Adrenal gland (tissue), 12 donors: Measurements from ENCODE around the gene OR10A3. TPM values are rescaled to one million over a fixed set of nuclear protein-coding genes. Genes with fewer than 3 reads are reported as not detected.

Experiments
- DNase-seq, 7 donors: peaks; one replicate each; pipeline ENCODE4 v3.0.0-alpha.2; 2019 to 2020
- H3K27ac ChIP-seq, 5 donors: fragments of 200-600 bp; sonication (generic) in 4 of 5; 1 replicate in 3 of 5; 2 replicates in 2 of 5; pipeline versions ENCODE4 v1.5.1 to v1.8.0; 2016 to 2020; ENCODE audit warnings: mild to moderate bottlenecking in 1 of 5
- H3K27me3 ChIP-seq: fragments of 200-600 bp; 2 replicates; pipeline ENCODE4 v1.8.0; 2021
- H3K36me3 ChIP-seq, 2 donors: fragments of 200-600 bp; replicated peaks in 1 of 2; 1 replicate in 1 of 2; 2 replicates in 1 of 2; pipeline versions ENCODE4 v1.5.1 to v1.8.0; 2018 to 2022
- H3K4me1 ChIP-seq, 2 donors: fragments of 200-600 bp; replicated peaks in 1 of 2; 1 replicate in 1 of 2; 2 replicates in 1 of 2; pipeline versions ENCODE4 v1.5.1 to v1.8.0; 2018 to 2021
- H3K4me3 ChIP-seq, 4 donors: fragments of 200-600 bp; sonication (generic) in 3 of 4; one replicate each; pipeline ENCODE4 v1.5.1; 2016 to 2018
- H3K9me3 ChIP-seq, 3 donors: fragments of 200-600 bp; sonication (generic) in 1 of 3; replicated peaks in 1 of 3; 1 replicate in 2 of 3; 2 replicates in 1 of 3; pipeline versions ENCODE4 v1.5.1 to v1.8.0; 2016 to 2021
- POLR2A ChIP-seq, 2 donors: fragments of 450-650 bp; IDR thresholded peaks; one replicate each; pipeline ENCODE4 v1.6.1; 2017; ENCODE audit warnings: antibody characterized with exemption in 2 of 2, mild to moderate bottlenecking in 2 of 2, moderate library complexity in 1 of 2
- WGBS, 4 donors: extraction: QIAGEN DNeasy Blood & Tissue Kit in 2 of 4; methylation state at CpG; one replicate each; pipeline versions ENCODE4 v1.1.5 to v1.1.7; 2013 to 2017; 5-methylcytosine and 5-hydroxymethylcytosine counted together
- intact Hi-C, 2 donors: fragments of 100-400 bp; cut with DNase I; formaldehyde crosslinking; loops; one replicate each; pipeline versions ENCODE4 v1.14.1 to v1.15.0; 2022 to 2023
- polyA plus RNA-seq, 3 donors: library from polyadenylated mRNA; stranded (reverse); fragments of 200-250 nt in 2 of 3; fragments of 350-450 nt in 1 of 3; fragmentation: Illumina TruSeq in 1 of 3; extraction: RNeasy Lipid Tissue Mini Kit (QIAGEN cat#74804) in 1 of 3; gene quantifications; one replicate each; pipeline ENCODE4 v1.2.3, GENCODE V29; 2013 to 2014
- total RNA-seq, 9 donors: library from RNA; depleted of rRNA in 4 of 9; stranded (reverse); fragments of >200 nt in 4 of 9; fragments of 120-200 nt in 1 of 9; fragmentation: NEBNext Ultra II Directional in 1 of 9; extraction: Animal tissue kit (Norgen Biotek cat#: 25700) in 1 of 9; gene quantifications; one replicate each; pipeline versions ENCODE4 v1.1.0 to v1.2.4, GENCODE V29; 2013 to 2023
- TF ChIP-seq, protein P1 (sequence below), 6 experiments: fragments of 450-650 bp in 4 of 6; fragments of 200-600 bp in 2 of 6; sonication (generic) in 1 of 6; IDR thresholded peaks; 1 replicate in 5 of 6; 2 replicates in 1 of 6; pipeline versions ENCODE4 v1.5.1 to v1.8.0; 2016 to 2021; ENCODE audit warnings: antibody characterized with exemption in 6 of 6, mild to moderate bottlenecking in 2 of 6, moderate library complexity in 1 of 6
- donor health status: healthy with polysubstance abuse.
- donor health status: Bipolar disorder and iron deficiency.
- donor health status: DM: yes; HTN: yes; CAD: no.
- donor health status: DM: no; HTN: no; CAD: no.
- donor health status: DM: no; HTN: no; CAD: no.
- donor health status: DM: yes; HTN: yes; CAD: no.

Gene OR10A3
- total and polyA plus RNA-seq, 12 donors: not detected

DNA sequence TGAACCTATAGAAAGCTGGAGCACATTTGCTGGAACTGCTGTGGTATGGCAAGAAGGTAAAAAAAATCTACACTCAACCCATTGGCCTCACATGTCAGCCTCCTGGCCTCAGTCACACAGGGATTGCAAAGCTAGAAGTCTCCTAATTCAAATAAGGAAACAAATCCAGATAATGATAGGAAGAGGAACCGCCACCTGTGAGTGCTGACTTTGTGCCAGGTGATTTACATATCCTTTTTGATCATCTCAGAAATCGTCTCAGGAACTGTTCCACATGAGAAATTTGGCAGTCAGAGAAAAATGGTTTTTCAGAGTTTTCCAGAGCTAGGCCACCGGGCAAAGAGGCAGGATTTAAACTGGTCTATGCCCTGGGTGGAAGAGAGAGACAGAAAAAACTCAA, 22.8 kb upstream of the OR10A3 start:
- H3K36me3 ChIP-seq: no peaks in the 10 kb centered on the region
- intact Hi-C loops: no loop called here
- 55 to 79% (median 66%) methylated on average over 3 of the region's 3 CpGs for WGBS, 4 donors
- H3K9me3 ChIP-seq: no peaks in the 10 kb centered on the region
- no peaks in the 10 kb centered on the region for H3K27me3 ChIP-seq
- no peak for TF ChIP-seq POLR2A (IDR thresholded peaks at IDR 0.05)
- TF ChIP-seq, protein P1, sequence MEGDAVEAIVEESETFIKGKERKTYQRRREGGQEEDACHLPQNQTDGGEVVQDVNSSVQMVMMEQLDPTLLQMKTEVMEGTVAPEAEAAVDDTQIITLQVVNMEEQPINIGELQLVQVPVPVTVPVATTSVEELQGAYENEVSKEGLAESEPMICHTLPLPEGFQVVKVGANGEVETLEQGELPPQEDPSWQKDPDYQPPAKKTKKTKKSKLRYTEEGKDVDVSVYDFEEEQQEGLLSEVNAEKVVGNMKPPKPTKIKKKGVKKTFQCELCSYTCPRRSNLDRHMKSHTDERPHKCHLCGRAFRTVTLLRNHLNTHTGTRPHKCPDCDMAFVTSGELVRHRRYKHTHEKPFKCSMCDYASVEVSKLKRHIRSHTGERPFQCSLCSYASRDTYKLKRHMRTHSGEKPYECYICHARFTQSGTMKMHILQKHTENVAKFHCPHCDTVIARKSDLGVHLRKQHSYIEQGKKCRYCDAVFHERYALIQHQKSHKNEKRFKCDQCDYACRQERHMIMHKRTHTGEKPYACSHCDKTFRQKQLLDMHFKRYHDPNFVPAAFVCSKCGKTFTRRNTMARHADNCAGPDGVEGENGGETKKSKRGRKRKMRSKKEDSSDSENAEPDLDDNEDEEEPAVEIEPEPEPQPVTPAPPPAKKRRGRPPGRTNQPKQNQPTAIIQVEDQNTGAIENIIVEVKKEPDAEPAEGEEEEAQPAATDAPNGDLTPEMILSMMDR (IDR thresholded peaks at IDR 0.05): no peak
- H3K4me3 ChIP-seq: no peak overlapping the region
- no peak overlapping the region for H3K27ac ChIP-seq
- no peaks in the 10 kb centered on the region for H3K4me1 ChIP-seq
- no peak for DNase-seq

DNA sequence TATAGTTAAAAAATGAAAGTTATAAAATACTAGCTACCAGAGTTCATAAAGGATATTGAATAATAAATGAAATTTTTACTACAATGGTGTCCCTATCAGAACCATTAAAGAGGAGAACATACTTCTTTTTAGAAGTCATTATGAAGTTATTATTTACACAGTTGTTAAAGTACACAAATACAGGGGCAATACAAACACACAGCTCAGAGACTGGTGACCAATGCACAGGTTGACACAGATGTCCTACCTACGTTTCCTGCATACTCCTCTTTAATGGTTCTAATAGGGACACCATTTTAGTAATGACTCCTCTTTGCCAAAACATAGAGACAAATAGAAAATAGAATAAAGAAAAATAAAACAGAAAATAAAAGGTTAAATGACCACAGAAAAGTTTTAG, 13.7 kb upstream of the OR10A3 start:
- Histone ChIP-seq H3K4me1 (no peaks in the 10 kb centered on the region), H3K4me3 (no peak overlapping the region), H3K27me3 (no peaks in the 10 kb centered on the region), H3K36me3 (no peaks in the 10 kb centered on the region), H3K27ac (no peak overlapping the region), H3K9me3 (no peaks in the 10 kb centered on the region)
- DNase-seq: no peak
- 59 to 81% (median 66%) methylated on average over 1 of the region's 1 CpG for WGBS, 4 donors
- TF ChIP-seq POLR2A (IDR thresholded peaks at IDR 0.05): no peak
- TF ChIP-seq, protein P1 (IDR thresholded peaks at IDR 0.05): no peak
- intact Hi-C loops: no loop called here

DNA sequence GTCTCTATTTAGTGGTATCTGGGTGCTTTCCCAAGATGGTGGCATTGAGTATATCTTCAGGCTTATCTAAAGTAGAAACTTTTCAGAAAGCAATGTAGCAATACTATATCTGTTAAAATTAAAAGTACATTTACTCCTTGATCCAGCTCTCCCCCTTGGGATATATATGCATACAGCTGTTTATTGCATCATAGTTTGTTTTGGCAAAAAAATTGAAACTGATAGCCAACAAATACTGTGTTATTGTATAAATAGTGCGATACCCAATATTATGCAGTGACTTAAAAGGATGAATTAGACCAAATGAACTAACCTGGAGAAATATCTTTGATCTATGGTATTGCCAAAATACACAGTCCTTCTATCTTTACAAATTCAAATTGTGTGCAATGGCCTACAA, 8.4 kb upstream of the OR10A3 start:
- Histone ChIP-seq H3K4me3 (no peak overlapping the region), H3K4me1 (no peaks in the 10 kb centered on the region), H3K9me3 (no peaks in the 10 kb centered on the region), H3K36me3 (no peaks in the 10 kb centered on the region), H3K27me3 (no peaks in the 10 kb centered on the region), H3K27ac (no peak overlapping the region)
- no peak for DNase-seq
- intact Hi-C loops: no loop called here
- WGBS, 4 donors: 76 to 93% (median 86%) methylated on average over 1 of the region's 1 CpG
- TF ChIP-seq, protein P1 (IDR thresholded peaks at IDR 0.05): no peak
- no peak for TF ChIP-seq POLR2A (IDR thresholded peaks at IDR 0.05)

DNA sequence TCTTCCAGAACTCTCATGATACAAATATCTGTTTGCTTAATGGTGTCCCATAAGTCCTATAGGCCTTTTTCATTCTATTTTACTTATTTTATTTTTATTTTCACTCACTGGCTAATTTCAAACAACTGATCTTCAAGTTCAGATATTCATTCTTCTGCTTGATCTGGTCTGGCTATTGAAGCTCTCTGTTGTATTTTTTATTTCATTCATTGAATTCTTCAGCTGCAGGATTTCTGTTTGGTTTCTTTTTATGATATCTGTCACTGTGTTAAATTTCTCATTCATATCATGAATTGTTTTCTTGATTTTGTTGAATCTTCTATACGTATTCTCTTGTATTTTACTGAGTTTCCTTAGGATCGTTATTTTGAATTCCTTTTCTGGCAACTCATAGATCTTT, 2.6 kb upstream of the OR10A3 start:
- H3K27ac ChIP-seq: no peak overlapping the region
- peaks cover 0 to 9% (median 0%) of the 10 kb centered on the region in 3 donors for H3K9me3 ChIP-seq
- H3K36me3 ChIP-seq: no peaks in the 10 kb centered on the region
- no peaks in the 10 kb centered on the region for H3K4me1 ChIP-seq
- H3K4me3 ChIP-seq: no peak overlapping the region
- no peak for DNase-seq
- TF ChIP-seq POLR2A (IDR thresholded peaks at IDR 0.05): no peak
- TF ChIP-seq, protein P1 (IDR thresholded peaks at IDR 0.05): no peak
- H3K27me3 ChIP-seq: no peaks in the 10 kb centered on the region
- 73 to 97% (median 87%) methylated on average over 2 of the region's 2 CpGs for WGBS, 4 donors
- intact Hi-C loops: no loop called here
